HepG2 (cell line): ENCODE measurements around the gene COA4. TPM values are rescaled to one million over a fixed set of nuclear protein-coding genes. Genes with fewer than 3 reads are reported as not detected.
A peak's percentile ranks its signal among the peaks of the same experiment; 100 is the strongest.

Experiments used
- DNMT3B ChIP-seq: conservative IDR thresholded peaks from 2 replicates; pipeline ENCODE4 v1.6.1; 2016; ENCODE audit warnings: missing biosample characterization, control low read depth
- KLF6 ChIP-seq: IDR thresholded peaks from 2 replicates; pipeline ENCODE4 v1.8.0; 2016; ENCODE audit warnings: missing biosample characterization, missing genetic modification reagents
- NFYC ChIP-seq: IDR thresholded peaks from 2 replicates; pipeline ENCODE4 v1.6.1; 2016; ENCODE audit warnings: missing genetic modification reagents, missing compliant biosample characterization
- ZNF230 ChIP-seq: sonication (generic); formaldehyde crosslinking; IDR thresholded peaks from 2 replicates; pipeline ENCODE4 v1.4.0; 2020; ENCODE audit warnings: mild to moderate bottlenecking, missing genetic modification reagents
- ZNF607 ChIP-seq: sonication (generic); formaldehyde crosslinking; IDR thresholded peaks from 2 replicates; pipeline ENCODE4 v1.5.1; 2020; ENCODE audit warnings: missing genetic modification reagents, mild to moderate bottlenecking, borderline replicate concordance
- ZNF616 ChIP-seq: sonication (generic); formaldehyde crosslinking; IDR thresholded peaks from 2 replicates; pipeline ENCODE4 v1.5.0; 2020; ENCODE audit warnings: low read depth, mild to moderate bottlenecking, missing genetic modification reagents
- ZNF772 ChIP-seq: sonication (generic); formaldehyde crosslinking; IDR thresholded peaks from 2 replicates; pipeline ENCODE4 v1.5.0; 2020; ENCODE audit warnings: mild to moderate bottlenecking, missing genetic modification reagents
- ZNF839 ChIP-seq: sonication (generic); formaldehyde crosslinking; IDR thresholded peaks from 2 replicates; pipeline ENCODE4 v1.4.0; 2020; ENCODE audit warnings: missing genetic modification reagents, mild to moderate bottlenecking, borderline replicate concordance
- polyA plus RNA-seq, 8 experiments: library from polyadenylated mRNA; depleted of rRNA in 3 of 8; stranded (reverse) in 7 of 8; unstranded in 1 of 8; fragments of >200 nt; fragmentation: Illumina TruSeq in 4 of 8; extraction: Trizol in 4 of 8; gene quantifications; 2 replicates each; pipeline versions ENCODE4 v1.2.1 to v1.2.3, GENCODE V29; 2011 to 2016; ENCODE audit warnings: low read depth in 4 of 8, missing spikeins in 1 of 8, mixed read lengths in 1 of 8; ENCODE audit not compliant: insufficient read depth in 1 of 8
- total RNA-seq, 5 experiments: library from RNA; depleted of rRNA; stranded (reverse); fragments of >200 nt; fragmentation: Illumina TruSeq; extraction: Trizol; gene quantifications; 2 replicates each; pipeline ENCODE4 v1.2.3, GENCODE V29; 2016; ENCODE audit warnings: low read depth in 1 of 5
- TF ChIP-seq, protein P1 (sequence below): sonication (generic); formaldehyde crosslinking; IDR thresholded peaks from 2 replicates; pipeline ENCODE4 v1.9.0; 2021; ENCODE audit warnings: missing genetic modification reagents, mild to moderate bottlenecking, borderline replicate concordance
- TF ChIP-seq, protein P2 (sequence below): sonication (generic); formaldehyde crosslinking; IDR thresholded peaks from 2 replicates; pipeline ENCODE4 v1.4.0; 2020; ENCODE audit warnings: mild to moderate bottlenecking, missing genetic modification reagents, borderline replicate concordance
- TF ChIP-seq, protein P3 (sequence below): sonication (generic); formaldehyde crosslinking; IDR thresholded peaks from 2 replicates; pipeline ENCODE4 v1.4.0; 2020; ENCODE audit warnings: missing genetic modification reagents

COA4 gene
- total and polyA plus RNA-seq, 2 of the 13 experiments (the other 11 are each of a cell fraction or from before 2014, with no cell fraction given) = 107 to 109 TPM

DNA sequence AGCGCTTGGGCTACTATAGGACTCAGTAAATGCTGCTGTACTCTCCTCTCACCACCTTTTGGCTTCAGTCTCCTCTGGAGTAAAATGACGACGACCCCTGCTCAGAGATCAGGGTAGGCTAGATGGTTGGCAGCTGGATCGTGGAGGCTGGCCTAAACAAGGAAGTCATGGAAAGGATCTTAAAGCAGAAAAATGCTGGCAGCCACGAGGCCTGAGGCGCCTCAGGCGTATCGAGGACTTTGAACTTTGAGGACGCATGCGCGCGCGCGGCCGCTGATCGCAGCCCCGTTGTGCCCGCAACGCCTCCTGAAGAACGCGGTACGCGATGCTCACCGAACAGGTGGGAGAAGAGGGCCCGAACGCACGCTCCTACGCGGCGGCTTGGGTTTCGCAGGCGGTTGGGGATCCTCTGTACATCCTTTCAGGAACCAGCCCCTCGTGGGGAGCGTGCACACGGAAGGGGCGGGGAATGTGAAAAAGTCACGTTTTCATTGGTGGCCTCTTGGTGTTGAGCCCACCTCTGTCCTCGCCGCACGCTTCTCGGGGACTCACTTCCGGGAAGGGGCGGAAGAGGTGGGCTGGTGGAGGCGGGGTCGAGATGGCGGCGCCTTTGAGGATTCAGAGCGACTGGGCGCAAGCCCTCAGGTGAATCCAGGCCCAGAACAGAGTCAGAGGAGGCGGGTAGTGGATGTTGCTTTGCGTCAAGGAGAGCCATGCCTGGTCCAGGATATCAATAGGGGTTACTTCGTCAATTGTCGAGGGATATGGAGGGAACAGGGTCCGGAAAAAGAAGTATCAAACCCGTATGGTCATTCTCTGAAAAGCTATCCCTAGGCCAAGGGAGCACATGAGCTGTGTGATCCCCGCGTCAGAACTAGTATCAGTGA lies at the start of gene COA4, which contains the start of gene PAAF1 (continued):
- TF ChIP-seq, protein P1, sequence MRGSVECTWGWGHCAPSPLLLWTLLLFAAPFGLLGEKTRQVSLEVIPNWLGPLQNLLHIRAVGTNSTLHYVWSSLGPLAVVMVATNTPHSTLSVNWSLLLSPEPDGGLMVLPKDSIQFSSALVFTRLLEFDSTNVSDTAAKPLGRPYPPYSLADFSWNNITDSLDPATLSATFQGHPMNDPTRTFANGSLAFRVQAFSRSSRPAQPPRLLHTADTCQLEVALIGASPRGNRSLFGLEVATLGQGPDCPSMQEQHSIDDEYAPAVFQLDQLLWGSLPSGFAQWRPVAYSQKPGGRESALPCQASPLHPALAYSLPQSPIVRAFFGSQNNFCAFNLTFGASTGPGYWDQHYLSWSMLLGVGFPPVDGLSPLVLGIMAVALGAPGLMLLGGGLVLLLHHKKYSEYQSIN (CRISPR knock-in tag) = no peak
- TF ChIP-seq ZNF607 (CRISPR knock-in tag) (peak; percentile 87; the same call in 1 of the 2 replicates), ZNF616 (peak; percentile 89), ZNF839 (peak; percentile 54; the same call in 1 of the 2 replicates), ZNF772 (peak; percentile 87), NFYC (CRISPR knock-in tag) (peak; percentile 90), ZNF230 (CRISPR knock-in tag) (peak; percentile 34; the same call in 1 of the 2 replicates), DNMT3B (CRISPR knock-in tag) (no peak), KLF6 (CRISPR knock-in tag) (peak; percentile 25)
- TF ChIP-seq, protein P2, sequence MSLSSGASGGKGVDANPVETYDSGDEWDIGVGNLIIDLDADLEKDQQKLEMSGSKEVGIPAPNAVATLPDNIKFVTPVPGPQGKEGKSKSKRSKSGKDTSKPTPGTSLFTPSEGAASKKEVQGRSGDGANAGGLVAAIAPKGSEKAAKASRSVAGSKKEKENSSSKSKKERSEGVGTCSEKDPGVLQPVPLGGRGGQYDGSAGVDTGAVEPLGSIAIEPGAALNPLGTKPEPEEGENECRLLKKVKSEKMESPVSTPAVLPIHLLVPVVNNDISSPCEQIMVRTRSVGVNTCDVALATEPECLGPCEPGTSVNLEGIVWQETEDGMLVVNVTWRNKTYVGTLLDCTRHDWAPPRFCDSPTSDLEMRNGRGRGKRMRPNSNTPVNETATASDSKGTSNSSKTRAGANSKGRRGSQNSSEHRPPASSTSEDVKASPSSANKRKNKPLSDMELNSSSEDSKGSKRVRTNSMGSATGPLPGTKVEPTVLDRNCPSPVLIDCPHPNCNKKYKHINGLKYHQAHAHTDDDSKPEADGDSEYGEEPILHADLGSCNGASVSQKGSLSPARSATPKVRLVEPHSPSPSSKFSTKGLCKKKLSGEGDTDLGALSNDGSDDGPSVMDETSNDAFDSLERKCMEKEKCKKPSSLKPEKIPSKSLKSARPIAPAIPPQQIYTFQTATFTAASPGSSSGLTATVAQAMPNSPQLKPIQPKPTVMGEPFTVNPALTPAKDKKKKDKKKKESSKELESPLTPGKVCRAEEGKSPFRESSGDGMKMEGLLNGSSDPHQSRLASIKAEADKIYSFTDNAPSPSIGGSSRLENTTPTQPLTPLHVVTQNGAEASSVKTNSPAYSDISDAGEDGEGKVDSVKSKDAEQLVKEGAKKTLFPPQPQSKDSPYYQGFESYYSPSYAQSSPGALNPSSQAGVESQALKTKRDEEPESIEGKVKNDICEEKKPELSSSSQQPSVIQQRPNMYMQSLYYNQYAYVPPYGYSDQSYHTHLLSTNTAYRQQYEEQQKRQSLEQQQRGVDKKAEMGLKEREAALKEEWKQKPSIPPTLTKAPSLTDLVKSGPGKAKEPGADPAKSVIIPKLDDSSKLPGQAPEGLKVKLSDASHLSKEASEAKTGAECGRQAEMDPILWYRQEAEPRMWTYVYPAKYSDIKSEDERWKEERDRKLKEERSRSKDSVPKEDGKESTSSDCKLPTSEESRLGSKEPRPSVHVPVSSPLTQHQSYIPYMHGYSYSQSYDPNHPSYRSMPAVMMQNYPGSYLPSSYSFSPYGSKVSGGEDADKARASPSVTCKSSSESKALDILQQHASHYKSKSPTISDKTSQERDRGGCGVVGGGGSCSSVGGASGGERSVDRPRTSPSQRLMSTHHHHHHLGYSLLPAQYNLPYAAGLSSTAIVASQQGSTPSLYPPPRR (CRISPR knock-in tag) = peak; percentile 40
- TF ChIP-seq, protein P3, sequence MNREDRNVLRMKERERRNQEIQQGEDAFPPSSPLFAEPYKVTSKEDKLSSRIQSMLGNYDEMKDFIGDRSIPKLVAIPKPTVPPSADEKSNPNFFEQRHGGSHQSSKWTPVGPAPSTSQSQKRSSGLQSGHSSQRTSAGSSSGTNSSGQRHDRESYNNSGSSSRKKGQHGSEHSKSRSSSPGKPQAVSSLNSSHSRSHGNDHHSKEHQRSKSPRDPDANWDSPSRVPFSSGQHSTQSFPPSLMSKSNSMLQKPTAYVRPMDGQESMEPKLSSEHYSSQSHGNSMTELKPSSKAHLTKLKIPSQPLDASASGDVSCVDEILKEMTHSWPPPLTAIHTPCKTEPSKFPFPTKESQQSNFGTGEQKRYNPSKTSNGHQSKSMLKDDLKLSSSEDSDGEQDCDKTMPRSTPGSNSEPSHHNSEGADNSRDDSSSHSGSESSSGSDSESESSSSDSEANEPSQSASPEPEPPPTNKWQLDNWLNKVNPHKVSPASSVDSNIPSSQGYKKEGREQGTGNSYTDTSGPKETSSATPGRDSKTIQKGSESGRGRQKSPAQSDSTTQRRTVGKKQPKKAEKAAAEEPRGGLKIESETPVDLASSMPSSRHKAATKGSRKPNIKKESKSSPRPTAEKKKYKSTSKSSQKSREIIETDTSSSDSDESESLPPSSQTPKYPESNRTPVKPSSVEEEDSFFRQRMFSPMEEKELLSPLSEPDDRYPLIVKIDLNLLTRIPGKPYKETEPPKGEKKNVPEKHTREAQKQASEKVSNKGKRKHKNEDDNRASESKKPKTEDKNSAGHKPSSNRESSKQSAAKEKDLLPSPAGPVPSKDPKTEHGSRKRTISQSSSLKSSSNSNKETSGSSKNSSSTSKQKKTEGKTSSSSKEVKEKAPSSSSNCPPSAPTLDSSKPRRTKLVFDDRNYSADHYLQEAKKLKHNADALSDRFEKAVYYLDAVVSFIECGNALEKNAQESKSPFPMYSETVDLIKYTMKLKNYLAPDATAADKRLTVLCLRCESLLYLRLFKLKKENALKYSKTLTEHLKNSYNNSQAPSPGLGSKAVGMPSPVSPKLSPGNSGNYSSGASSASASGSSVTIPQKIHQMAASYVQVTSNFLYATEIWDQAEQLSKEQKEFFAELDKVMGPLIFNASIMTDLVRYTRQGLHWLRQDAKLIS = peak; percentile 31; the same call in 1 of the 2 replicates
